HG02970 (cell line): ENCODE results near the gene ZNF789.
"Not testable (repeated sequence)": the region's sequence is repeated elsewhere in the genome, so short reads cannot be mapped to it uniquely, and the experiment has no call there.

Experiments
- ATAC-seq: cut with Tn5 transposase; IDR thresholded peaks from one replicate; pipeline ENCODE4 v1.9.1; 2021; ENCODE audit warnings: mild to moderate bottlenecking, moderate library complexity, moderate number of reproducible peaks; ENCODE audit not compliant: unreplicated experiment, low FRiP score

The ZNF789 gene

GRCh38 chr7:99472561-99473314, at the start of gene ZNF789:
Gene ZNF789, plus strand, starts transcription at chr7:99472890. Its CDS starts 3,567 bp downstream, at chr7:99476457.
- ATAC-seq, result peak; percentile 91

DNA sequence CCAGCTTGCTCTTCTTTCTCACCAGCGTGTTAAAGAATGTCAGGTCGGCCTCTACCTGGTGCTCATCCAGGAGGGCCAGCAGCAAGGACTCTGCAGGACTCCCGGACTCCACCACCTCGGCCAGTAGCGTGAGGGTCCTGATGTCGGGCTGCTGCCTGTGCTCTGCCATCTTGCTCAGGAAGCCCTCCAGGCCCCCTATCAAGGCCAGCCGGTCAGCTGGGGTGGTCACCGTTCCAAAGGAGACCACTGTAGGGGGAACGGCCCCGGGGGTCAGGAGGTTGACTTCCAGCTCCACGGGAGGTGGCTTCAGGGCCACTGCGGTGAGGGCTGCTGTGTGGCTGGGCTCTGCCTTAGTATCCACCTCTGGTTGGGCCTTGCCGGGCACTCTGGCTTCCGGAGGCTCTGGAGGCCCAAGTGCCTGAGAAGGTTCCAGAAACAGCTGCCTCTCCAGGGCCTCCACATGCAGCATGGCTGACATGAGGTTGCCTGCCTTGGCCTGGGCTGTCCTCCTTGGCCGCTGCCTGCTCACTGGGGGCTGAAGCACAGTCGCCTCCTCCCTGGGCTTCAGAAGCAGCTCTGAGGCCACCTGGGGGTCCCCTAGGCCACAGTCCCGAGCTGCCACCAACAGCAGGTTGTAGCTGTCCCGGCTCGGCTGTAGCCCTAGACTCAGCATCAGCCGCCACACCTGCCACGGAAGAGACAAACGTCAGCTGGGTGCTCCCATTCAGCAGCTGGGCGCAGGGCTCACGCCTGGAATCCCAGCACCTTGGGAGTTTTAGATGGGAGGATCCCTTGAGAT, 47.6 kb upstream of the ZNF789 start:
- ATAC-seq, result no peak

GRCh38 chr7:99428972-99429566, 43.6 kb upstream of the ZNF789 start:
- no peak for ATAC-seq

- no peak for ATAC-seq
Measured at GRCh38 chr7:99429756-99430155, 42.9 kb upstream of the ZNF789 start.

DNA sequence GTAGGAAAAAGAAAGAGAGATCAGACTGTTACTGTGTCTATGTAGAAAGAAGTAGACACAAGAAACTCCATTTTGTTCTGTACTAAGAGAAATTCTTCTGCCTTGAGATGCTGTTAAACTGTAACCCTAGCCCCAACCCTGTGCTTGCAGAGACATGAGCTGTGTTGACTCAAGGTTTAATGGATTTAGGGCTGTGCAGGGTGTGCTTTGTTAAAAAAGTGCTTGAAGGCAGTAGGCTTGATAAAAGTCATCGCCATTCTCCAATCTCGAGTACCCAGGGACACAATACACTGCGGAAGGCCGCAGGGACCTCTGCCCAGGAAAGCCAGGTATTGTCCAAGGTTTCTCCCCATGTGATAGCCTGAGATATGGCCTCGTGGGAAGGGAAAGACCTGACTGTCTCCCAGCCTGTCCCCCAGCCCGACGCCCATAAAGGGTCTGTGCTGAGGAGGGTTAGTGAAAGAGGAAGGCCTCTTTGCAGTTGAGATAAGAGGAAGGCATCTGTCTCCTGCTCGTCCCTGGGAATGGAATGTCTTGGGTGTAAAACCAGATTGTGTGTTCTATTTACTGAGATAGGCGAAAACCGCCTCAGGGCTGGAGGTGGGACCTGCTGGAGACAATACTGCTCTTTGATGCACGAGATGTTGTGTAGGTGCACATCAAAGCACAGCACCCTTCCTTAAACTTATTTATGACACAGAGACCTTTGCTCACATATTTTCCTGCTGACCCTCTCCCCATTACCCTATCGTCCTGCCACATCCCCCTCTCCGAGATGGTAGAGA, 40.7 kb upstream of the ZNF789 start:
- ATAC-seq, result not testable (repeated sequence)

- ATAC-seq, result no peak
Measured at GRCh38 chr7:99433158-99433557, 39.5 kb upstream of the ZNF789 start.

DNA sequence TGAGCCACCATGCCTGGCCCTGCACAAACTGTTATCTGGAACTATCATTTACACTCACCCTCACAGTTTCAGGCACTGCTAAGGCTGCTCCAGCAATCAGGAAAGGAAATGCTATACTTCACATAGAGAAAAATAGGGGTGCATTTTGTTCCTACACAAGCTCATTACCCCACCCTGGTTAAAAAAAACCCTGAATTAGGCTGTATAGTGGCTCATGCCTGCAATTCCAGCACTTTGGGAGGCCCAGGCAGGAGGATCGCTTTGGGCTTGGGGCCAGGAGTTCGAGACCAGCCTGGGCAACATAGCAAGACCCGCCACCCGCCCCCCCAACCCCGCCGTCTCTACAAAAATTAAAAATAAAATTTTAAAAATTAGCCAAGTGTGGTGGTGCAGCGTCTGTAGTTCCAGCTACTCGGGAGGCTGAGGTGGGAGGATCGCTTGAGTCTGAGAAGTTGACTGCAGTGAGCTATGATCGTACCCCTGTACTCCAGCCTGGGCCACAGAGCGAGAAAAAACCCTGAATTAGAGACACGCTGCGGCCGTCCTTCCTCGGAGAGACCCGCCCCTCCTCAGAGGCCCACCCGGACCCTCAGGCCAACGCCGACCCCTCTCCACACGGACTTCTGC, 34.6 kb upstream of the ZNF789 start:
- no peak for ATAC-seq

DNA sequence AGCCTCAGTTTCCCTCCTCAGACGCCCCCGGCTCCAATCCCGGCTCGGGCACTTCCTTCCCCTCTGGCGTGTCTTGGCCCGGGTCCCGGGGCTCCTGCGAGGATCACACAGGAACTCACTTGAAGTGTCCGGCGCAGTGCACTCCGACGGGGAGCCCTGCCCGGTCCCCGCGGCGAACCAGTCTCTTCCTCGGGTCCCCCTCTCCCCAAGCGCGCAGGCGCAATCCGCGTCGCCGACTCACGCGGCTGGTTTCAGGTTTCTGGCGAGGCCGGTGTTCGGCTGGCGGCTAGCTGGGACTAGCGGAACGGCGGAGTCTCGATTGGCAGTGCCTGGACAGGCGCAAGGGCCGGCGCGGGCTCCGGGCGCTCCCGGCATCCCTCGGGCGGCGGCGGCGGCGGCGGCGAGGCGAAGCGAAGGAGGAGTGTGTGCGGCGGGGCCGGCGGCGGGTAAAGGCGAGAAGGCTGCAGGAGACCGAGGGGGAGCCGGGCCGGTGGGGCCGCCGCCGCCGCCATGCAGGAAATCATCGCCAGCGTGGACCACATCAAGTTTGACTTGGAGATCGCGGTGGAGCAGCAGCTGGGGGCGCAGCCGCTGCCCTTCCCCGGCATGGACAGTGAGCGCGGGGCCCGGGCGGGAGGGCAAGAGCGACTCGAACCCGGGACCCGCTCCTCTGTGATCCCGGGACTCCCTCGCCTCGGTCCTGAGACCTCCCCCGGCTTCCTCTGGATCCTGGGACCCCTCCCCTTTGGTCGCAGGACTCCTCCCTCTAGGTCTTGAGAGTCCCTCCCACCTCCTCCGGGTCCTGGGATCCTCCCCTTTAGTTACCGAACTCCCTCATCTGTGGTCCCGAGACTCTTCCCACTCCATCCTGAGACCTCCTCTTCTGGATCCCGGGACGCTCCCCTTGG, 33.9 kb upstream of the ZNF789 start, which contains the start of the genes CPSF4 and PTCD1:
Gene CPSF4 (plus strand): TSS at position 371 of the 908 bp plus-strand sequence. CDS start 140 bp downstream, at position 511.
Gene PTCD1 (minus strand): TSS at position 226 of the 908 bp plus-strand sequence. CDS start 3,556 bp downstream, outside the sequence.
- ATAC-seq, result peak; percentile 81

DNA sequence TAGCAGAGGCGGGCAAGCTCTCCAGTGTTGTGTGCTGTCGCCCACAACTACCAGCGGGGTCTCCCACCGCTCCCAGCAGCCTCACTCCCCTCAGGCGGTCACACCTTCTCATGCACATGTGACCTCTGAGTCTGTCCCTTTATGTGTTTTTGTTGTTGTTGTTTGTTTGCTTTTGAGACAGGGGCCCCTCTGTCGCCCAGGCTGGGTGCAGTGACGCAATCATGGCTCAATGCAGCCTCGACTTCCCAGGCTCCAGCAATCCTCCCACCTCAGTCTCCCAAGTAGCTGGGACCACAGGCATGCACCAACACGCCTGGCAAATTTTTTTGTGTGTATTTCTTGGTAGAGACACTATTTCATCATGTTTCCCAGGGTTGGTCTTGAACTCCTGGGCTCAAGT, 32.5 kb upstream of the ZNF789 start:
- ATAC-seq, result no peak

- no peak for ATAC-seq
Measured at GRCh38 chr7:99446096-99446495, 26.6 kb upstream of the ZNF789 start.

DNA sequence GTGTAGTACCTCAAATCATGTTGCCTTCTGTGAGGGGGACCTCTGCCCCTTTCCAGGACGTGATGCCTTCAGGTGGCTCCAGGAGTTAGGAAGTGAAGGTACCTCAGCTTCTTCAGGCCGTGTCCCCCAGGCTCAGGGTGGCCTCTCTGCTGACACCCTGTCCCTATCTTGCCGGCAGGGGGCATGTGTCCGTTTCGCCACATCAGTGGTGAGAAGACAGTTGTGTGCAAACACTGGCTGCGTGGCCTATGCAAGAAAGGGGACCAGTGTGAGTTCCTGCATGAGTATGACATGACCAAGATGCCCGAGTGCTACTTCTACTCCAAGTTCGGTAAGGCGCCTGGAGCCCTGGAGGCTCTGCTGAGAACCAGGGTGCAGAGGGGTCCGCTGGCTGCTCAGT, 24.7 kb upstream of the ZNF789 start:
- ATAC-seq, result no peak

GRCh38 chr7:99448855-99449254, 23.8 kb upstream of the ZNF789 start:
- no peak for ATAC-seq

GRCh38 chr7:99449326-99449725, 23.4 kb upstream of the ZNF789 start:
- ATAC-seq, result no peak

DNA sequence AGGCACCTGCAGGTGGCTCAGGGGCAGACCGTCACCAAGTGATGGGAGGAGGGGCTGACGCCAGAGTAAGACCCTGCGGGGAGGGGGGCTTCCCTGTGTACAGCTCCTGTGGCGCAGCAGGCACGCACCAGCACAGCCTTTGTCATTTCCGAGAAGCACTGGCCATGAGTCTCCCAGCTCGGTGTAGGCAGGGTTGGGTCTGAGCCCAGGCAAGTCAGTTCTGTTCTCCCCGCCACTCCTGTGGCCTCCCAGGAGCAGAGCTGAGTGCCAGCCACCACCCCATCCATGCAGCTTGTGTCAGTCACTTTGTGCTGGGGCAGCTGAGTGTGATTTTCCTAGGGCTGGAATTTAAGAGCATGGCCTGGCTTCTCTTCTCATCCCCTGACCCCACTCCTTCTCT, 20.8 kb upstream of the ZNF789 start:
- no peak for ATAC-seq

DNA sequence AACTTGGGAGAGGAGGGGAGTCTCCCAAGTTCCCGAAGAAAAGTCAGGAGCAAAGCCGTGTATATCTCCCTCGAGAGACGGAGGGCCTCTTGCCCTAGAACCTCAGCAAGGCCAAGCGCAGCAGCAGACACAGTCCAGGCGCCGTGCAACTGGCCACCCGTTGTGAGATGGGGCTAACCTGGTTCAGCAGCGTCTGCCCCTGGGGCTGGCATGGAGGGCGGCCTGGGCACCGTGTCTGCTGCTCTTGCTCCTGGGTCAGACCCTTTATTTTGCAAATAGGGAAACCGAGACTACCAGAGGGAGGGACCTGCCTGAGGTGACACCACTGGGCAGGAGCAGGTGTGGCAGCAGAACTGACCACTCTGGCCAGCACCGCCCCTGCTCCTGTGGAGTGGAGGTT, 20.1 kb upstream of the ZNF789 start:
- no peak for ATAC-seq

DNA sequence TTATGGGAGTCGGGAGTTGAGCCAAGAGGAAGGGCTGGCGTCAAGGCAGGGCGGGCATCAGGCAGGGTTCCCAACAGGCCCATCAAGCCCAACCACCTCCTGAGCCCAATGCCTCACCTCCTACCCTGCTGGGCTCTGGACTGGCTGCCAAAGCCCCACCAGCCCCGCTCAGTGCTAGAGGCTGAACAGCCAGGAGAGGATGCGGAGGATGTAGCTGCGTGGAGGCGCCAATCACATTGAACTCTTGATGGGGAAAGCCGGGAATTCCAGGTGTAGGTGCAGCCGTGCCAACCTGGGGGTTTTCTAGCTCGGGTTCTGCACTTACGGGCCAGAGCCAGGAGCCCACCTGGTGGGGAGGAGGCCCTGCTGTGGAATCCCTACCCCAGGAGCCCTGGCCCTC, 19.6 kb upstream of the ZNF789 start:
- no peak for ATAC-seq

DNA sequence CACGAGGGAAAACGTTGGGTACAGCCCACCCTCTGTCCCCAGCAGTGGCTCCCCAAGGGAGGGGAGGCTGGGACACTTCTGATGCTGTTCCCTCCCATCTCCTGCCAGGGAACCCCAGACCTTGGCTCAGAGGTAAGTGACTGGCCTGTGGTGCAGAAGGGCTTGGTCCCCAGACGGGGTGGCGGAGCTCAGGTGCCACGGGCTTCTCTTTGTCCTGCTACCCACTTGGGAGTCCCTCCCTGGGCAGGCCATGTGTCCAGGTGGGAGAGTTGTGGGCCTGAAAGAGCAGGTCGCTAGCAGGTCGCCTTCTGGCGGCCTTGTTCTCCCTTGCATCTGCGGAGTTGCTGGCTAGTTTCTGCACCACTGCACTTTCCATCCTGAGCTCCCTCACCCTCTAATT, 16.8 kb upstream of the ZNF789 start:
- ATAC-seq, result no peak

GRCh38 chr7:99456288-99456687, 16.4 kb upstream of the ZNF789 start:
- no peak for ATAC-seq
